ENCODE data around the gene TMEM250.

- no peak for TF ChIP-seq CTCF (conservative IDR thresholded peaks at IDR 0.05)
- TF ChIP-seq ZFX (IDR thresholded peaks at IDR 0.05), result no peak
Measured at GRCh38 chr9:136151214-136151804, 32.6 kb upstream of the TMEM250 start.
